GM13976 (cell line): ENCODE results near the gene TMEM209.
"Not testable (repeated sequence)": the region's sequence is repeated elsewhere in the genome, so short reads cannot be mapped to it uniquely, and the experiment has no call there.

ENCODE experiments used
- DNase-seq: peaks from one replicate; pipeline ENCODE4 v3.0.0; 2012; ENCODE audit warnings: low spot score
- in situ Hi-C: fragments of 300-500 bp; cut with MboI; formaldehyde crosslinking; loops from one replicate; pipeline ENCODE4 v1.12.0; 2022; ENCODE audit warnings: low sequenced_read_pairs, mixed read lengths, inconsistent platforms; ENCODE audit not compliant: unreplicated experiment
- TF ChIP-seq, protein P1 (sequence below): IDR thresholded peaks from 2 replicates; pipeline ENCODE4 v1.5.1; 2012; ENCODE audit warnings: borderline replicate concordance, mild to moderate bottlenecking; ENCODE audit not compliant: insufficient read depth; ENCODE audit errors: extremely low read depth, missing control alignments, control extremely low read depth

The TMEM209 gene

GRCh38 chr7:130148561-130148960 lies 56.6 kb downstream of the TMEM209 start:
- TF ChIP-seq, protein P1, sequence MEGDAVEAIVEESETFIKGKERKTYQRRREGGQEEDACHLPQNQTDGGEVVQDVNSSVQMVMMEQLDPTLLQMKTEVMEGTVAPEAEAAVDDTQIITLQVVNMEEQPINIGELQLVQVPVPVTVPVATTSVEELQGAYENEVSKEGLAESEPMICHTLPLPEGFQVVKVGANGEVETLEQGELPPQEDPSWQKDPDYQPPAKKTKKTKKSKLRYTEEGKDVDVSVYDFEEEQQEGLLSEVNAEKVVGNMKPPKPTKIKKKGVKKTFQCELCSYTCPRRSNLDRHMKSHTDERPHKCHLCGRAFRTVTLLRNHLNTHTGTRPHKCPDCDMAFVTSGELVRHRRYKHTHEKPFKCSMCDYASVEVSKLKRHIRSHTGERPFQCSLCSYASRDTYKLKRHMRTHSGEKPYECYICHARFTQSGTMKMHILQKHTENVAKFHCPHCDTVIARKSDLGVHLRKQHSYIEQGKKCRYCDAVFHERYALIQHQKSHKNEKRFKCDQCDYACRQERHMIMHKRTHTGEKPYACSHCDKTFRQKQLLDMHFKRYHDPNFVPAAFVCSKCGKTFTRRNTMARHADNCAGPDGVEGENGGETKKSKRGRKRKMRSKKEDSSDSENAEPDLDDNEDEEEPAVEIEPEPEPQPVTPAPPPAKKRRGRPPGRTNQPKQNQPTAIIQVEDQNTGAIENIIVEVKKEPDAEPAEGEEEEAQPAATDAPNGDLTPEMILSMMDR = no peak
- no peak for DNase-seq

DNA sequence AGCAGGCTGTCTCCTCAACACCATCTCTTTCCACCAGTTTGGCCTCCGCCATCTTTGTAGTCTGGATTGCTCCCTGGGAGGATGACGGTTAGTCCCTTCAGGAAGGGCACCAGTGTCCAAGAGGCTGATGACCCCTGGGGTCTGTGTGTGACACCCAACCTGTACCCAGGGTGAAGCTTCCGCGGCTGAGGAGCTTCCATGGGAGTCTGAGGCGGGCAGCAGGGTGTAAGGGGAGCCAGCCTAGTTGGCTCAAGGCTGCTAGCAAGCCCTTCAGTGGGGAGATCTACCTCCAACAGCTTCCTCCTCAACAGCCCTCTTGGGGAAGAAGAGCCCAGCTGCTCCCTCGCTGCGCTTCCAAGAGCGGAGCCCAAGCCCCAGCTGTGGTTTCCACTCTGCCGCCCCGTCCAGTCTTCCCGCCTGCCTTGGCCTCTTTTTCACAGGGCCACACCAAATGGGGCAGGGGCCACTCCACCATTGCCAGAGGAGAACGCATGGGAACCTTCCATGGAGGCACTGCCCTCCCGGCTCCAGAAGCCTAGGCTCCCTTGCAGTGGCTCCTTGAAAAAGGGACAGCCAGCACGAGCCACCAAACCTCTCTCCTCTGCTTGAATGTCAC lies 57.4 kb downstream of the TMEM209 start:
- in situ Hi-C loops = no loop called here

More at GRCh38 chr7:130148561-130148960, 56.6 kb downstream of the TMEM209 start:
- in situ Hi-C loops = no loop called here

DNA sequence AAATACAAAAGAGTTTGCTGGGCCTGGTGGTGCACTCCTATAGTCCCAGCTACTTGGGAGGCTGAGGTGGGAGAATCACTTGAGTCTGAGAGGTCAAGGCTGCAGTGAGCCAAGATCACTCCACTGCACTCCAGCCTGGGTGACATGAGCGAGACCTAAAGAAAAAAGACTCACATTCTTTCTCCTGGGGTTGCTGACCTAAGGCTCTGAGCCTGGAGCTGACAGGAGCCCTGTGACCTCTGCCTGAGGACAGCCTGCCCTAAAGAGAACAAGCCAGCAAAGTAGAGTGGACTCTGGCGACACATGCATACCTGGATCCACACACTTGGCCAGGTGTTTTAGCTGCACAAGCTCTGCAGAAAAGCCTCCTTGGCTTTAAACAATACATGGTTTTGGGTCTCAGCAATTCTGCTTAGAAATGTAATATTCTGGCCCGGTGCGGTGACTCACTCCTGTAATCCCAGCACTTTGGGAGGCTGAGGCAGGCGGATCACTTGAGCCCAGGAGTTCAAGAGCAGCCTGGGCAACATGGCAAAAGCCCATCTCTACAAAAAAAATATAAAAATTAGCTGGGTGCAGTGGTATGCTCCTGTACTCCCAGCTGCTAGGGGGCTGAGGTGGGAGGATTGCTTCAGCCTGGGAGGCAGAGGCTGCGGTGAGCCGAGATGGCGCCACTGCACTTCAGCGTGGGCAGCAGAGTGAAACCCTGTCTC lies 58.4 kb downstream of the TMEM209 start:
- DNase-seq = no peak
- TF ChIP-seq, protein P1 = no peak
- in situ Hi-C loops = no loop called here

More for the DNA sequence above, 57.4 kb downstream of the TMEM209 start:
- no peak for DNase-seq
- TF ChIP-seq, protein P1 = no peak

GRCh38 chr7:130146142-130146541 lies 59.1 kb downstream of the TMEM209 start:
- in situ Hi-C loops, DNase-seq: not testable (repeated sequence)

GRCh38 chr7:130145424-130146100 lies 59.6 kb downstream of the TMEM209 start:
- DNase-seq = no peak
- TF ChIP-seq, protein P1 = no peak
- in situ Hi-C loops = no loop called here

DNA sequence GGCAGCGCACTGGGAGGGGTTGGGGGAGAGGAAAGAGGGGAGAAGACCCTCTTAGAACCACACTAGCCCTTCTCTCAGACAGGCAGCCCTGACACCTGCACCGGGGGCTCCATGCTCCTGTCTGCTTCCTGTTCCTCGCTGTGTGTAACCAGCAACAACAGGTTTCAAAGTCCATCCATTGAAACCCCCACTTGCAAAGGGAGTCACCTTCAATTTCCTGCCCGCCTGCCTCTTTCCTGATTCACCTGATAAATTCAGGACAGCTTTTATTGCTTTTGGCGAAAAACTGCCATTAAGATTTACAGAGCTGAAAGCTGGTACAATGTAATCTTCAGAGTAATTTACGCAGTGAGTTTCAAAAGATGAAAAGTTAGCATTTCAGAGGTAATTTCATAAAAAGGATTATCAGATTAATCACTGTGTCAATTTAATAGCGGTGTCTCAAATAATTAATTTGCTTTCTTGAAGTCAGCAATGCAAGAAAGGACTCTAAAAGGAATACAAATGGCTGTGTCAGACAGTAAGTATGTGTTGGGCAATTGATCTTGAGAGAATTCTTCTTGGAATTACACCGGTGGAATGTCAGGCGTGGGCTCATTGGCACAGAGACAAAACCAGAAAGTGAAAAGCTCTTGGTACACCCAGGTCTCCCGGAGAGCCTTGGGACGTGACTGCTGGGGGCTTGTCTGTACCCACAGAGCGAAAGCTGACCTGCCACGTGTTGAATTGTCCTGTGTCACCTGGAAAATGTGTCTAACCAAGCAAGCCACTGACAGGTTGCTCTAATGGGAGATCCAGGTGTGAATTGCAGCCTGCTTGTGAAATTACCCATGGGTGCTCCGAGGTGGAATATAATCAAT lies 60.7 kb downstream of the TMEM209 start:
- in situ Hi-C loops = no loop called here
- TF ChIP-seq, protein P1 = no peak
- DNase-seq = no peak
